SK-N-SH (cell line): ENCODE measurements around the gene STKLD1. TPM values are rescaled to one million over a fixed set of nuclear protein-coding genes. Genes with fewer than 3 reads are reported as not detected.

ENCODE experiments used
- CTCF ChIA-PET: fragments of 300-600, 350-600 bp; formaldehyde crosslinking; extraction: SDS; loops from one replicate; lab custom pipeline; 2021; lab: Yijun Ruan, JAX
- POLR2A ChIA-PET: fragments of 350-600 bp; sonication (Branson Sonifier 250); formaldehyde crosslinking; extraction: SDS; loops from one replicate; lab custom pipeline; 2020; ENCODE audit warnings: antibody characterized with exemption, inconsistent platforms; lab: Yijun Ruan, JAX
- DNase-seq: peaks from one replicate; pipeline ENCODE4 v3.0.0; 2012
- H2AFZ ChIP-seq: fragments of 200-600 bp; sonication (generic); 2 replicates; pipeline ENCODE4 v1.8.1; 2016; ENCODE audit warnings: antibody characterized with exemption, mild to moderate bottlenecking, low read depth
- H3F3A ChIP-seq: fragments of 200-600 bp; sonication (generic); replicated peaks from 2 replicates; pipeline ENCODE3; 2016; ENCODE audit warnings: antibody characterized with exemption, mild to moderate bottlenecking; ENCODE audit not compliant: insufficient read depth
- H3K27ac ChIP-seq, 2 experiments: fragments of 200-500 bp in 1 of 2; fragments of 200-600 bp in 1 of 2; sonication (Bioruptor generic) in 1 of 2; sonication (generic), shearing (Covaris generic) in 1 of 2; 2 replicates each; pipeline versions ENCODE4 v1.5.1 to v1.6.1; 2014 to 2016; ENCODE audit warnings: low read depth in 2 of 2, inconsistent platforms in 1 of 2, low read length in 1 of 2, mild to moderate bottlenecking in 1 of 2, mixed read lengths in 1 of 2
- H3K27me3 ChIP-seq: fragments of 200-600 bp; sonication (generic), shearing (Covaris generic); 2 replicates; pipeline ENCODE4 v1.6.1; 2016; ENCODE audit warnings: mixed run types; ENCODE audit not compliant: insufficient read depth
- H3K36me3 ChIP-seq, 2 experiments: fragments of 200-500 bp in 1 of 2; fragments of 200-600 bp in 1 of 2; sonication (Bioruptor generic) in 1 of 2; sonication (generic) in 1 of 2; replicated peaks in 1 of 2; 2 replicates each; pipeline versions ENCODE3 to v1.5.1; 2014 to 2016; ENCODE audit warnings: low read length in 1 of 2, mild to moderate bottlenecking in 1 of 2; ENCODE audit not compliant: insufficient read depth in 2 of 2, control insufficient read depth in 1 of 2
- H3K4me1 ChIP-seq, 2 experiments: fragments of 200-500 bp in 1 of 2; fragments of 200-600 bp in 1 of 2; sonication (Bioruptor generic) in 1 of 2; sonication (generic), shearing (Covaris generic) in 1 of 2; 2 replicates each; pipeline versions ENCODE4 v1.5.1 to v1.6.1; 2014 to 2016; ENCODE audit warnings: low read depth in 1 of 2, low read length in 1 of 2, mixed run types in 1 of 2; ENCODE audit not compliant: insufficient read depth in 2 of 2, control insufficient read depth in 1 of 2
- H3K4me2 ChIP-seq: fragments of 200-600 bp; sonication (generic), shearing (Covaris generic); 2 replicates; pipeline ENCODE4 v1.6.1; 2017; ENCODE audit warnings: mixed run types
- H3K4me3 ChIP-seq, 2 experiments: fragments of 200-500 bp in 1 of 2; fragments of 200-600 bp in 1 of 2; sonication (Bioruptor generic) in 1 of 2; sonication (generic), shearing (Covaris generic) in 1 of 2; 2 replicates each; pipeline versions ENCODE4 v1.5.1 to v1.8.1; 2014 to 2016; ENCODE audit warnings: low read depth in 2 of 2, inconsistent platforms in 1 of 2, low read length in 1 of 2, mild to moderate bottlenecking in 1 of 2, mixed read lengths in 1 of 2, moderate library complexity in 1 of 2
- H3K79me2 ChIP-seq: fragments of 200-600 bp; sonication (generic); 2 replicates; pipeline ENCODE4 v1.8.1; 2017; ENCODE audit warnings: mild to moderate bottlenecking; ENCODE audit not compliant: insufficient read depth
- H3K9ac ChIP-seq: fragments of 200-600 bp; sonication (generic); 2 replicates; pipeline ENCODE4 v1.6.1; 2017; ENCODE audit warnings: mixed run types
- H3K9me2 ChIP-seq: fragments of 200-600 bp; sonication (generic); 2 replicates; pipeline ENCODE4 v1.6.1; 2017; ENCODE audit warnings: mixed run types
- H3K9me3 ChIP-seq: fragments of 200-600 bp; sonication (generic); 2 replicates; pipeline ENCODE4 v1.6.1; 2017; ENCODE audit warnings: mixed run types, mild to moderate bottlenecking, moderate library complexity
- H4K20me1 ChIP-seq: fragments of 200-600 bp; sonication (generic); 2 replicates; pipeline ENCODE4 v1.6.1; 2017; ENCODE audit warnings: mild to moderate bottlenecking, mixed run types; ENCODE audit not compliant: insufficient read depth
- CHD2 ChIP-seq: fragments of 150-350 bp; IDR thresholded peaks from 2 replicates; pipeline ENCODE4 v1.6.1; 2018; ENCODE audit warnings: low read length; ENCODE audit not compliant: partially characterized antibody
- CTCF ChIP-seq: fragments of 200-600 bp; sonication (generic); IDR thresholded peaks from 2 replicates; pipeline ENCODE4 v1.6.1; 2017; ENCODE audit warnings: antibody characterized with exemption, mild to moderate bottlenecking, moderate library complexity
- EZH2phosphoT487 ChIP-seq: fragments of 200-600 bp; sonication (generic); IDR thresholded peaks from 2 replicates; pipeline ENCODE4 v1.6.1; 2017; ENCODE audit warnings: low read depth, mixed run types, mild to moderate bottlenecking, antibody characterized with exemption, moderate library complexity, borderline replicate concordance
- FOSL2 ChIP-seq: IDR thresholded peaks from 2 replicates; pipeline ENCODE4 v1.4.0; 2012; ENCODE audit warnings: low read depth, mild to moderate bottlenecking, moderate library complexity, borderline replicate concordance
- FOXM1 ChIP-seq: IDR thresholded peaks from 2 replicates; pipeline ENCODE4 v1.4.0; 2012; ENCODE audit warnings: low read depth, mild to moderate bottlenecking
- GATA2 ChIP-seq: sonication (generic); formaldehyde crosslinking; IDR thresholded peaks from 2 replicates; pipeline ENCODE4 v1.5.0; 2020; ENCODE audit warnings: mild to moderate bottlenecking, missing genetic modification reagents
- IRF3 ChIP-seq: fragments of 150-350 bp; IDR thresholded peaks from 2 replicates; pipeline ENCODE4 v1.6.1; 2016; ENCODE audit warnings: mild to moderate bottlenecking, low read depth, low read length
- JUND ChIP-seq: IDR thresholded peaks from 2 replicates; pipeline ENCODE4 v1.4.0; 2012
- MEF2A ChIP-seq: IDR thresholded peaks from 2 replicates; pipeline ENCODE4 v1.4.0; 2012; ENCODE audit warnings: low read depth, borderline replicate concordance
- NFIC ChIP-seq: IDR thresholded peaks from 2 replicates; pipeline ENCODE4 v1.4.0; 2012; ENCODE audit warnings: borderline replicate concordance
- POLR2AphosphoS5 ChIP-seq: IDR thresholded peaks from 2 replicates; pipeline ENCODE4 v1.6.1; 2012; ENCODE audit warnings: low read depth, low read length
- RAD21 ChIP-seq: IDR thresholded peaks from 2 replicates; pipeline ENCODE4 v1.6.1; 2012; ENCODE audit warnings: mild to moderate bottlenecking, low read length
- REST ChIP-seq: IDR thresholded peaks from 2 replicates; pipeline ENCODE4 v1.6.1; 2012; ENCODE audit warnings: mild to moderate bottlenecking, low read depth, low read length, moderate library complexity
- RFX5 ChIP-seq: IDR thresholded peaks from 2 replicates; pipeline ENCODE4 v1.6.1; 2012; ENCODE audit warnings: mild to moderate bottlenecking, improper control_type of control experiment, low read length
- SIN3A ChIP-seq: IDR thresholded peaks from 2 replicates; pipeline ENCODE4 v1.6.1; 2012; ENCODE audit warnings: low read depth, mild to moderate bottlenecking, low read length, moderate library complexity, borderline replicate concordance
- SMC3 ChIP-seq: IDR thresholded peaks from 2 replicates; pipeline ENCODE4 v1.6.1; 2012; ENCODE audit warnings: low read depth, low read length, improper control_type of control experiment
- TCF12 ChIP-seq: IDR thresholded peaks from 2 replicates; pipeline ENCODE4 v1.4.0; 2012
- YY1 ChIP-seq: IDR thresholded peaks from 2 replicates; pipeline ENCODE4 v1.4.0; 2012; ENCODE audit warnings: low read depth, mild to moderate bottlenecking
- ZBTB33 ChIP-seq: IDR thresholded peaks from 2 replicates; pipeline ENCODE4 v1.4.0; 2012; ENCODE audit warnings: low read depth, borderline replicate concordance
- WGBS: methylation state at CpG from one replicate; pipeline ENCODE4 v1.1.6; 2017; ENCODE audit warnings: low lambda C conversion rate; 5-methylcytosine and 5-hydroxymethylcytosine counted together
- polyA plus RNA-seq, 3 experiments: library from polyadenylated mRNA; depleted of rRNA; stranded (reverse); fragments of >200 nt; gene quantifications; 2 replicates each; pipeline ENCODE4 v1.2.3, GENCODE V29; 2012

Gene STKLD1
- polyA plus RNA-seq, 1 of the 3 experiments (the other 2 are of a cell fraction), result 2.3 TPM

GRCh38 chr9:133367778-133368177 is 8.4 kb upstream of the STKLD1 start:
- H3K4me2 ChIP-seq, result no peak overlapping the region
- POLR2A ChIA-PET, result interaction anchor here (0.9 kb wide), 1 partner anchor 11 kb away, joined by 3 read pairs; the partner anchor contains the start of genes SURF1 and SURF2
- H4K20me1 ChIP-seq, result peaks cover 90% of the 10 kb centered on the region
- H3K9me2 ChIP-seq, result no peaks in the 10 kb centered on the region
- peak overlapping the region in 1 of 2 experiments; percentile 16; a peak in 1 of 4 replicates for H3K27ac ChIP-seq
- peaks cover 41 to 80% of the 10 kb centered on the region in 2 experiments for H3K36me3 ChIP-seq
- TF ChIP-seq IRF3 (no peak), CHD2 (no peak), CTCF (no peak), EZH2phosphoT487 (no peak), TCF12 (no peak), SMC3 (no peak), GATA2 (no peak), RAD21 (no peak), POLR2AphosphoS5 (no peak), RFX5 (no peak), MEF2A (no peak), NFIC (no peak), FOXM1 (no peak), YY1 (no peak), REST (no peak), JUND (no peak), ZBTB33 (no peak), FOSL2 (no peak), SIN3A (no peak)
- TF ChIP-seq, all 33 proteins: peak for 0
- no peaks in the 10 kb centered on the region for H3K27me3 ChIP-seq
- H3K9me3 ChIP-seq, result no peaks in the 10 kb centered on the region
- CTCF ChIA-PET, result interaction anchor here (1.6 to 2.7 kb wide), 2 partner anchors 11 to 119 kb away, joined by 3 to 7 read pairs; partner anchors contain the start of genes SURF1 and SURF2
- 89% methylated on average over 10 of the region's 10 CpGs for WGBS
- no peak overlapping the region for H3K4me3 ChIP-seq
- peaks cover 99% of the 10 kb centered on the region for H3K79me2 ChIP-seq
- H3K4me1 ChIP-seq, result peaks cover 0 to 36% of the 10 kb centered on the region in 2 experiments; a peak in 2 of 4 replicates
- H2AFZ ChIP-seq, result no peak overlapping the region
- no peak overlapping the region for H3K9ac ChIP-seq
- no peak for DNase-seq
- peaks cover 12% of the 10 kb centered on the region for H3F3A ChIP-seq
